IMR-90 (cell line): Measurements from ENCODE around the gene FAT1. TPM values are rescaled to one million over a fixed set of nuclear protein-coding genes. Genes with fewer than 3 reads are reported as not detected.
A peak's percentile ranks its signal among the peaks of the same experiment; 100 is the strongest.

Experiments
- ATAC-seq: fragments of 200-7000 bp; cut with Tn5 transposase; 2 replicates; pipeline ENCODE4 v1.9.1; 2020; ENCODE audit warnings: low read depth, mild to moderate bottlenecking, moderate library complexity
- BruUV-seq: library from RNA; stranded (reverse); fragments of 400-500 nt; replicated peaks from 2 replicates; lab custom pipeline; 2021; lab: Mats Ljungman, UMichigan
- CTCF ChIA-PET: fragments of 300-600 bp; formaldehyde crosslinking; extraction: SDS; loops from one replicate; lab custom pipeline; 2021; ENCODE audit warnings: antibody characterized with exemption; lab: Yijun Ruan, JAX
- POLR2A ChIA-PET: fragments of 300-600 bp; sonication (Branson Sonifier 250); formaldehyde crosslinking; loops from one replicate; lab custom pipeline; 2022; ENCODE audit warnings: antibody characterized with exemption; ENCODE audit not compliant: unreplicated experiment; lab: Charles Lee
- DNase-seq: peaks from one replicate; pipeline ENCODE4 v3.0.0; 2013
- H2AFZ ChIP-seq: replicated peaks from 2 replicates; pipeline ENCODE3; 2013; ENCODE audit warnings: low read length, mild to moderate bottlenecking; ENCODE audit not compliant: poor library complexity
- H2AK5ac ChIP-seq: 2 replicates; pipeline ENCODE4 v1.6.1; 2013; ENCODE audit warnings: low read depth, low read length, inconsistent platforms
- H2AK9ac ChIP-seq: replicated peaks from 2 replicates; pipeline ENCODE3; 2013; ENCODE audit warnings: mild to moderate bottlenecking, low read depth, low read length, moderate library complexity; ENCODE audit not compliant: poor library complexity
- H2BK120ac ChIP-seq: 2 replicates; pipeline ENCODE4 v1.6.1; 2013; ENCODE audit warnings: low read depth, low read length, inconsistent platforms
- H2BK15ac ChIP-seq: 3 replicates; pipeline ENCODE4 v1.6.1; 2013; ENCODE audit warnings: low read depth, low read length, inconsistent platforms
- H2BK20ac ChIP-seq: 2 replicates; pipeline ENCODE4 v1.6.1; 2013; ENCODE audit warnings: low read depth, mild to moderate bottlenecking, inconsistent platforms, low read length, moderate library complexity
- H2BK5ac ChIP-seq: 2 replicates; pipeline ENCODE4 v1.6.1; 2013; ENCODE audit warnings: mild to moderate bottlenecking, low read depth, low read length, inconsistent platforms; ENCODE audit not compliant: poor library complexity, severe bottlenecking
- H3K14ac ChIP-seq: replicated peaks from 2 replicates; pipeline ENCODE4 v1.6.1; 2013; ENCODE audit warnings: low read depth, low read length, inconsistent platforms
- H3K18ac ChIP-seq: 2 replicates; pipeline ENCODE4 v1.6.1; 2013; ENCODE audit warnings: low read depth, low read length, control low read depth
- H3K23ac ChIP-seq: 2 replicates; pipeline ENCODE4 v1.6.1; 2013; ENCODE audit warnings: low read depth, low read length, inconsistent platforms
- H3K27ac ChIP-seq: 2 replicates; pipeline ENCODE4 v1.5.1; 2013; ENCODE audit warnings: mild to moderate bottlenecking, control low read depth, low read length; ENCODE audit not compliant: insufficient read depth
- H3K27me3 ChIP-seq: 2 replicates; pipeline ENCODE4 v1.6.1; 2013; ENCODE audit warnings: low read length; ENCODE audit not compliant: control insufficient read depth, insufficient read depth
- H3K36me3 ChIP-seq: 2 replicates; pipeline ENCODE4 v1.6.1; 2013; ENCODE audit warnings: low read length, mixed read lengths; ENCODE audit not compliant: control insufficient read depth, insufficient read depth
- H3K4ac ChIP-seq: 2 replicates; pipeline ENCODE4 v1.6.1; 2013; ENCODE audit warnings: low read depth, low read length, inconsistent platforms
- H3K4me1 ChIP-seq: 2 replicates; pipeline ENCODE4 v1.6.1; 2013; ENCODE audit warnings: low read length, mixed read lengths; ENCODE audit not compliant: control insufficient read depth, insufficient read depth
- H3K4me2 ChIP-seq: 2 replicates; pipeline ENCODE4 v1.6.1; 2013; ENCODE audit warnings: low read depth, mild to moderate bottlenecking, control low read depth, low read length, moderate library complexity
- H3K4me3 ChIP-seq: 2 replicates; pipeline ENCODE4 v1.5.1; 2013; ENCODE audit warnings: low read depth, mild to moderate bottlenecking, control low read depth, low read length, moderate library complexity; ENCODE audit not compliant: insufficient read depth
- H3K56ac ChIP-seq: 2 replicates; pipeline ENCODE4 v1.6.1; 2013; ENCODE audit warnings: low read length, inconsistent platforms; ENCODE audit not compliant: insufficient read depth; ENCODE audit errors: extremely low read depth
- H3K79me1 ChIP-seq, 2 experiments: 2 replicates each; pipeline ENCODE4 v1.6.1; 2013; ENCODE audit warnings: low read length in 2 of 2, inconsistent platforms in 1 of 2, low read depth in 1 of 2
- H3K9ac ChIP-seq: 2 replicates; pipeline ENCODE4 v1.6.1; 2013; ENCODE audit warnings: low read depth, low read length, control low read depth
- H3K9me1 ChIP-seq: 2 replicates; pipeline ENCODE4 v1.6.1; 2013; ENCODE audit warnings: low read length, inconsistent platforms; ENCODE audit not compliant: insufficient read depth
- H3K9me3 ChIP-seq: 2 replicates; pipeline ENCODE4 v1.6.1; 2013; ENCODE audit warnings: low read length; ENCODE audit not compliant: control insufficient read depth, insufficient read depth
- H4K20me1 ChIP-seq: 2 replicates; pipeline ENCODE4 v1.6.1; 2013; ENCODE audit warnings: low read length, inconsistent platforms; ENCODE audit not compliant: insufficient read depth
- H4K5ac ChIP-seq: 2 replicates; pipeline ENCODE4 v1.6.1; 2013; ENCODE audit warnings: mild to moderate bottlenecking, low read depth, low read length, control low read depth
- H4K8ac ChIP-seq, 2 experiments: 2 replicates each; pipeline ENCODE4 v1.6.1; 2013; ENCODE audit warnings: low read depth in 2 of 2, low read length in 2 of 2, control low read depth in 1 of 2, inconsistent platforms in 1 of 2
- H4K91ac ChIP-seq: 2 replicates; pipeline ENCODE4 v1.6.1; 2013; ENCODE audit warnings: low read depth, low read length, inconsistent platforms; ENCODE audit not compliant: insufficient read depth
- BHLHE40 ChIP-seq: fragments of 150-350 bp; IDR thresholded peaks from 2 replicates; pipeline ENCODE4 v1.6.1; 2016; ENCODE audit warnings: mild to moderate bottlenecking, low read depth, low read length
- CEBPB ChIP-seq: IDR thresholded peaks from 2 replicates; pipeline ENCODE4 v1.6.1; 2012; ENCODE audit warnings: low read depth, low read length, improper control_type of control experiment
- CHD1 ChIP-seq: IDR thresholded peaks from 2 replicates; pipeline ENCODE4 v1.6.1; 2012; ENCODE audit warnings: low read depth, low read length, improper control_type of control experiment
- FOS ChIP-seq: fragments of 150-350 bp; IDR thresholded peaks from 2 replicates; pipeline ENCODE4 v1.6.1; 2016; ENCODE audit warnings: low read depth, low read length
- MAFK ChIP-seq: IDR thresholded peaks from 2 replicates; pipeline ENCODE4 v1.6.1; 2012; ENCODE audit warnings: low read depth, low read length, improper control_type of control experiment
- MAZ ChIP-seq: IDR thresholded peaks from 2 replicates; pipeline ENCODE4 v1.6.1; 2012; ENCODE audit warnings: low read depth, mild to moderate bottlenecking, low read length, improper control_type of control experiment, moderate library complexity, borderline replicate concordance
- MXI1 ChIP-seq: IDR thresholded peaks from 2 replicates; pipeline ENCODE4 v1.6.1; 2012; ENCODE audit warnings: low read depth, mild to moderate bottlenecking, low read length, moderate library complexity, borderline replicate concordance
- NFE2L2 ChIP-seq: fragments of 150-350 bp; IDR thresholded peaks from 2 replicates; pipeline ENCODE4 v1.6.1; 2016; ENCODE audit warnings: low read depth, mild to moderate bottlenecking, low read length
- POLR2A ChIP-seq: IDR thresholded peaks from 2 replicates; pipeline ENCODE4 v1.6.1; 2012; ENCODE audit warnings: mild to moderate bottlenecking, low read depth, low read length
- RAD21 ChIP-seq: IDR thresholded peaks from 2 replicates; pipeline ENCODE4 v1.6.1; 2012; ENCODE audit warnings: low read length, improper control_type of control experiment
- RCOR1 ChIP-seq: IDR thresholded peaks from 2 replicates; pipeline ENCODE4 v1.6.1; 2012; ENCODE audit warnings: mild to moderate bottlenecking, low read length, improper control_type of control experiment; ENCODE audit not compliant: insufficient replicate concordance
- RFX5 ChIP-seq: IDR thresholded peaks from 2 replicates; pipeline ENCODE4 v1.8.0; 2012; ENCODE audit warnings: low read depth, mild to moderate bottlenecking, low read length, moderate library complexity
- SMC3 ChIP-seq: fragments of 150-350 bp; IDR thresholded peaks from 2 replicates; pipeline ENCODE4 v1.6.1; 2016; ENCODE audit warnings: low read depth, mild to moderate bottlenecking, antibody characterized with exemption, low read length, moderate library complexity
- WGBS, 2 experiments: methylation state at CpG; one replicate each; pipeline versions ENCODE4 v1.1.5 to v1.1.7; 2013; ENCODE audit warnings: missing lambda C conversion rate in 2 of 2; ENCODE audit not compliant: insufficient read length in 1 of 2; ENCODE audit errors: extremely low coverage in 2 of 2; 5-methylcytosine and 5-hydroxymethylcytosine counted together
- dilution Hi-C: fragments of 300-500 bp; cut with HindIII; formaldehyde crosslinking; loops from one replicate; pipeline ENCODE4 v1.14.3; 2018; ENCODE audit warnings: low sequenced_read_pairs; ENCODE audit not compliant: unreplicated experiment
- in situ Hi-C: fragments of 300-500 bp; cut with MboI; formaldehyde crosslinking; loops from 3 replicates; pipeline ENCODE4 v1.14.3; 2019; ENCODE audit warnings: low sequenced_read_pairs, inconsistent platforms, mixed read lengths
- intact Hi-C: fragments of 100-400 bp; cut with micrococcal nuclease; formaldehyde crosslinking; loops from 2 replicates; pipeline ENCODE4 v1.10.0; 2022
- polyA plus RNA-seq, 3 experiments: library from polyadenylated mRNA; depleted of rRNA; stranded (reverse); fragments of >200 nt; gene quantifications; 2 replicates each; pipeline ENCODE4 v1.2.3, GENCODE V29; 2012; ENCODE audit warnings: low replicate concordance in 1 of 3
- total RNA-seq: library from RNA; depleted of rRNA; stranded (reverse); fragments of >200 nt; gene quantifications from 2 replicates; pipeline ENCODE4 v1.2.3, GENCODE V29; 2012
- TF ChIP-seq, protein P1 (sequence below): fragments of 150-350 bp; IDR thresholded peaks from 2 replicates; pipeline ENCODE4 v1.6.1; 2016; ENCODE audit warnings: low read depth, mild to moderate bottlenecking, low read length, moderate library complexity, borderline replicate concordance
- TF ChIP-seq, protein P2 (sequence below): conservative IDR thresholded peaks from 2 replicates; pipeline ENCODE4 v1.5.1; 2012; ENCODE audit warnings: mild to moderate bottlenecking, low read depth, low read length, improper control_type of control experiment
- TF ChIP-seq, protein P3 (sequence below): fragments of 150-350 bp; IDR thresholded peaks from 2 replicates; pipeline ENCODE4 v1.6.1; 2017; ENCODE audit warnings: mild to moderate bottlenecking, antibody characterized with exemption, low read length, low read depth

FAT1 gene
- total and polyA plus RNA-seq, 2 of the 4 experiments (the other 2 are of a cell fraction) = 156 to 519 TPM

DNA sequence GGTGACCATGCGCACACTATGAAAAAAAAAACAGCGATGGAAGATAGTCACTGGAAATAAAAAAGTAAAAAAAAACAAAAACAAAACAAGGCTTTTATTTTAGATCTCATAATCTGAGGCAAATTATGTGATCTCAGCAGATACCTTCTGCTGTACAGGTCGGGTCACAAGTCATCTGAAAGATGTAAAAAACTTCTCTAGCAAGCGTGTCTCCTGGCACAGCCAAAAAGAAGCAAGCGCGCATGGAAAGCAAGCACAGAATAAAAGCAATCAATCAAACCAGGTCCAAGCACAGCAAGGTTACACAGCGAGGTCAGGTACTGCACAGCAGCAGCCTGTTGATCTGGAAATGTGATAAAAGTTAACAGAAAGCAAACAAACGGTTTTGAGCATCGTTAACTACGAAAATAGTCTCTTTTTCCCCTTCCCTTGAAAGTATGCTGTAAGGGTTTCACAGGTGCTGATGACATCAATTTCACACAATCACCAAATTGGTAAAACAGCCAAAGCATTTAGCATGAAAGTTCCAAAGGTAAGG, 89.0 kb downstream of the FAT1 start:
- Histone ChIP-seq H2BK20ac (no peak overlapping the region), H3K56ac (no peak overlapping the region), H3K4me1 (no peaks in the 10 kb centered on the region), H3K4me3 (no peak overlapping the region), H2BK120ac (no peak overlapping the region), H3K27ac (no peak overlapping the region), H4K8ac (no peak overlapping the region), H3K4ac (no peak overlapping the region), H2BK15ac (no peak overlapping the region), H4K20me1 (peaks cover 19% of the 10 kb centered on the region; the same call in 1 of the 2 replicates), H3K23ac (0 out of 2 replicates have a peak overlapping the region, but pooled peaks have one; percentile 5), H3K18ac (no peak overlapping the region), H3K9me3 (no peaks in the 10 kb centered on the region), H3K4me2 (no peak overlapping the region), H3K79me1 (peaks cover 44 to 64% of the 10 kb centered on the region in 2 experiments), H2AK5ac (no peak overlapping the region), H2AK9ac (no peak overlapping the region), H4K91ac (no peak overlapping the region), H2AFZ (no peak overlapping the region), H3K9ac (no peak overlapping the region), H2BK5ac (no peak overlapping the region), H3K9me1 (peaks cover 9% of the 10 kb centered on the region; the same call in 1 of the 2 replicates), H3K27me3 (no peaks in the 10 kb centered on the region), H3K36me3 (peaks cover 55% of the 10 kb centered on the region), H3K14ac (no peak overlapping the region), H4K5ac (no peak overlapping the region)
- dilution Hi-C loops = no loop called here
- BruUV-seq = no TSS peak
- in situ Hi-C loops = no loop called here
- TF ChIP-seq RCOR1 (no peak), FOS (no peak), SMC3 (no peak), MAZ (no peak), NFE2L2 (no peak), RFX5 (no peak), MAFK (no peak), BHLHE40 (no peak), CEBPB (no peak), CHD1 (no peak), RAD21 (no peak), MXI1 (no peak), POLR2A (no peak)
- TF ChIP-seq, protein P1, sequence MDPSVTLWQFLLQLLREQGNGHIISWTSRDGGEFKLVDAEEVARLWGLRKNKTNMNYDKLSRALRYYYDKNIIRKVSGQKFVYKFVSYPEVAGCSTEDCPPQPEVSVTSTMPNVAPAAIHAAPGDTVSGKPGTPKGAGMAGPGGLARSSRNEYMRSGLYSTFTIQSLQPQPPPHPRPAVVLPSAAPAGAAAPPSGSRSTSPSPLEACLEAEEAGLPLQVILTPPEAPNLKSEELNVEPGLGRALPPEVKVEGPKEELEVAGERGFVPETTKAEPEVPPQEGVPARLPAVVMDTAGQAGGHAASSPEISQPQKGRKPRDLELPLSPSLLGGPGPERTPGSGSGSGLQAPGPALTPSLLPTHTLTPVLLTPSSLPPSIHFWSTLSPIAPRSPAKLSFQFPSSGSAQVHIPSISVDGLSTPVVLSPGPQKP = no peak
- TF ChIP-seq, protein P2, sequence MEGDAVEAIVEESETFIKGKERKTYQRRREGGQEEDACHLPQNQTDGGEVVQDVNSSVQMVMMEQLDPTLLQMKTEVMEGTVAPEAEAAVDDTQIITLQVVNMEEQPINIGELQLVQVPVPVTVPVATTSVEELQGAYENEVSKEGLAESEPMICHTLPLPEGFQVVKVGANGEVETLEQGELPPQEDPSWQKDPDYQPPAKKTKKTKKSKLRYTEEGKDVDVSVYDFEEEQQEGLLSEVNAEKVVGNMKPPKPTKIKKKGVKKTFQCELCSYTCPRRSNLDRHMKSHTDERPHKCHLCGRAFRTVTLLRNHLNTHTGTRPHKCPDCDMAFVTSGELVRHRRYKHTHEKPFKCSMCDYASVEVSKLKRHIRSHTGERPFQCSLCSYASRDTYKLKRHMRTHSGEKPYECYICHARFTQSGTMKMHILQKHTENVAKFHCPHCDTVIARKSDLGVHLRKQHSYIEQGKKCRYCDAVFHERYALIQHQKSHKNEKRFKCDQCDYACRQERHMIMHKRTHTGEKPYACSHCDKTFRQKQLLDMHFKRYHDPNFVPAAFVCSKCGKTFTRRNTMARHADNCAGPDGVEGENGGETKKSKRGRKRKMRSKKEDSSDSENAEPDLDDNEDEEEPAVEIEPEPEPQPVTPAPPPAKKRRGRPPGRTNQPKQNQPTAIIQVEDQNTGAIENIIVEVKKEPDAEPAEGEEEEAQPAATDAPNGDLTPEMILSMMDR = no peak
- TF ChIP-seq, protein P3, sequence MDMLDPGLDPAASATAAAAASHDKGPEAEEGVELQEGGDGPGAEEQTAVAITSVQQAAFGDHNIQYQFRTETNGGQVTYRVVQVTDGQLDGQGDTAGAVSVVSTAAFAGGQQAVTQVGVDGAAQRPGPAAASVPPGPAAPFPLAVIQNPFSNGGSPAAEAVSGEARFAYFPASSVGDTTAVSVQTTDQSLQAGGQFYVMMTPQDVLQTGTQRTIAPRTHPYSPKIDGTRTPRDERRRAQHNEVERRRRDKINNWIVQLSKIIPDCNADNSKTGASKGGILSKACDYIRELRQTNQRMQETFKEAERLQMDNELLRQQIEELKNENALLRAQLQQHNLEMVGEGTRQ = no peak
- WGBS, 2 experiments = no CpG with 5 or more reads among the region's 10 CpGs
- intact Hi-C loops = no loop called here
- no peak for DNase-seq
- no peak for ATAC-seq
- POLR2A ChIA-PET = no interaction called here
- CTCF ChIA-PET = no interaction called here
